C4-2B (cell line): ENCODE results near the gene FAM236C.
"Not testable (repeated sequence)": the region's sequence is repeated elsewhere in the genome, so short reads cannot be mapped to it uniquely, and the experiment has no call there.

Source experiments
- CTCF ChIP-seq: fragments of 450-650 bp; conservative IDR thresholded peaks from 2 replicates; pipeline ENCODE4 v1.5.1; 2017; ENCODE audit warnings: mild to moderate bottlenecking
- ZFX ChIP-seq: fragments of 450-650 bp; IDR thresholded peaks from 2 replicates; pipeline ENCODE4 v1.6.1; 2017

- TF ChIP-seq CTCF, ZFX: not testable (repeated sequence)
Observed at GRCh38 chrX:72942272-72942671, 29.9 kb downstream of the FAM236C start.
